Mesenchymal stem cell (in vitro differentiated cells and primary cell): ENCODE data around the gene MPP4. TPM values are rescaled to one million over a fixed set of nuclear protein-coding genes. Genes with fewer than 3 reads are reported as not detected.
A peak's percentile ranks its signal among the peaks of the same experiment; 100 is the strongest.

Source experiments
- DNase-seq: peaks from one replicate; pipeline ENCODE4 v3.0.0-alpha.2; 2013
- H2AFZ ChIP-seq: one replicate; pipeline ENCODE4 v1.6.1; 2013; ENCODE audit warnings: low read depth, mild to moderate bottlenecking, control low read depth, inconsistent platforms, low read length, moderate library complexity
- H2AK5ac ChIP-seq: 2 replicates; pipeline ENCODE4 v1.6.1; 2013; ENCODE audit warnings: low read length, moderate library complexity, mild to moderate bottlenecking, inconsistent platforms; ENCODE audit not compliant: severe bottlenecking
- H2BK120ac ChIP-seq: one replicate; pipeline ENCODE4 v1.6.1; 2013; ENCODE audit warnings: low read depth, mild to moderate bottlenecking, inconsistent platforms, low read length, moderate library complexity
- H2BK12ac ChIP-seq, 2 experiments: one replicate each; pipeline ENCODE4 v1.6.1; 2013; ENCODE audit warnings: inconsistent platforms in 2 of 2, low read length in 2 of 2, mild to moderate bottlenecking in 2 of 2, moderate library complexity in 2 of 2, control low read depth in 1 of 2
- H2BK15ac ChIP-seq: one replicate; pipeline ENCODE4 v1.6.1; 2013; ENCODE audit warnings: mild to moderate bottlenecking, low read depth, inconsistent platforms; ENCODE audit not compliant: poor library complexity, severe bottlenecking
- H2BK5ac ChIP-seq: 2 replicates; pipeline ENCODE4 v1.6.1; 2013; ENCODE audit warnings: low read depth, mild to moderate bottlenecking, low read length, control low read depth, inconsistent platforms; ENCODE audit not compliant: poor library complexity, severe bottlenecking
- H3K14ac ChIP-seq, 2 experiments: one replicate each; pipeline ENCODE4 v1.6.1; 2013; ENCODE audit warnings: inconsistent platforms in 2 of 2, low read length in 2 of 2, control low read depth in 1 of 2, mild to moderate bottlenecking in 1 of 2, moderate library complexity in 1 of 2
- H3K18ac ChIP-seq, 2 experiments: one replicate each; pipeline ENCODE4 v1.6.1; 2013; ENCODE audit warnings: inconsistent platforms in 2 of 2, low read length in 2 of 2, control low read depth in 1 of 2, low read depth in 1 of 2, mild to moderate bottlenecking in 1 of 2
- H3K23ac ChIP-seq, 2 experiments: one replicate each; pipeline ENCODE4 v1.6.1; 2013; ENCODE audit warnings: inconsistent platforms in 2 of 2, low read length in 2 of 2, mild to moderate bottlenecking in 2 of 2, moderate library complexity in 2 of 2, control low read depth in 1 of 2
- H3K27ac ChIP-seq: 2 replicates; pipeline ENCODE4 v1.5.1; 2013; ENCODE audit warnings: mild to moderate bottlenecking, moderate library complexity, low read length, control low read depth, inconsistent platforms; ENCODE audit not compliant: poor library complexity, severe bottlenecking
- H3K27me3 ChIP-seq, 2 experiments: 2 replicates each; pipeline versions ENCODE4 v1.6.1 to v1.7.0; 2013; ENCODE audit warnings: low read length in 2 of 2, mild to moderate bottlenecking in 2 of 2, moderate library complexity in 2 of 2, control low read depth in 1 of 2, inconsistent platforms in 1 of 2; ENCODE audit not compliant: control insufficient read depth in 1 of 2, insufficient read depth in 1 of 2
- H3K36me3 ChIP-seq, 2 experiments: 2 replicates each; pipeline versions ENCODE4 v1.6.1 to v1.7.0; 2013; ENCODE audit warnings: low read length in 2 of 2, control low read depth in 1 of 2, inconsistent platforms in 1 of 2, low read depth in 1 of 2, mild to moderate bottlenecking in 1 of 2; ENCODE audit not compliant: insufficient read depth in 2 of 2, control insufficient read depth in 1 of 2
- H3K4ac ChIP-seq, 2 experiments: one replicate each; pipeline ENCODE4 v1.6.1; 2013; ENCODE audit warnings: inconsistent platforms in 2 of 2, low read length in 2 of 2, mild to moderate bottlenecking in 2 of 2, moderate library complexity in 2 of 2, control low read depth in 1 of 2, low read depth in 1 of 2
- H3K4me1 ChIP-seq: 2 replicates; pipeline ENCODE4 v1.6.1; 2013; ENCODE audit warnings: low read depth, low read length, control low read depth; ENCODE audit not compliant: control insufficient read depth, insufficient read depth
- H3K4me2 ChIP-seq: 2 replicates; pipeline ENCODE4 v1.6.1; 2013; ENCODE audit warnings: low read length, mild to moderate bottlenecking, inconsistent platforms; ENCODE audit not compliant: poor library complexity, severe bottlenecking
- H3K4me3 ChIP-seq, 2 experiments: 2 replicates each; pipeline versions ENCODE4 v1.5.1 to v1.7.0; 2013; ENCODE audit warnings: low read length in 2 of 2, mild to moderate bottlenecking in 2 of 2, control low read depth in 1 of 2, low read depth in 1 of 2; ENCODE audit not compliant: insufficient read depth in 1 of 2
- H3K79me1 ChIP-seq: replicated peaks from 2 replicates; pipeline ENCODE4 v1.6.1; 2013; ENCODE audit warnings: mild to moderate bottlenecking, control low read depth, low read length, inconsistent platforms; ENCODE audit not compliant: poor library complexity, severe bottlenecking
- H3K9ac ChIP-seq: 2 replicates; pipeline ENCODE4 v1.7.0; 2013; ENCODE audit warnings: mild to moderate bottlenecking, low read length, moderate library complexity
- H3K9me3 ChIP-seq: 2 replicates; pipeline ENCODE4 v1.7.0; 2013; ENCODE audit warnings: mild to moderate bottlenecking, low read length; ENCODE audit not compliant: control insufficient read depth
- H4K8ac ChIP-seq: one replicate; pipeline ENCODE4 v1.6.1; 2013; ENCODE audit warnings: inconsistent platforms, mild to moderate bottlenecking, low read length, moderate library complexity
- H4K91ac ChIP-seq: one replicate; pipeline ENCODE4 v1.6.1; 2013; ENCODE audit warnings: mild to moderate bottlenecking, low read length, inconsistent platforms
- WGBS: methylation state at CpG from one replicate; pipeline ENCODE4 v1.1.7; 2013; ENCODE audit warnings: mixed read lengths; 5-methylcytosine and 5-hydroxymethylcytosine counted together
- small RNA-seq: library from polyadenylated mRNA; stranded (forward); fragments of <200 nt; extraction: miRNeasy Mini kit (QIAGEN cat#:217004); gene quantifications from one replicate; pipeline ENCODE3, GENCODE V24; 2013; ENCODE audit warnings: low read depth

Gene MPP4

DNA sequence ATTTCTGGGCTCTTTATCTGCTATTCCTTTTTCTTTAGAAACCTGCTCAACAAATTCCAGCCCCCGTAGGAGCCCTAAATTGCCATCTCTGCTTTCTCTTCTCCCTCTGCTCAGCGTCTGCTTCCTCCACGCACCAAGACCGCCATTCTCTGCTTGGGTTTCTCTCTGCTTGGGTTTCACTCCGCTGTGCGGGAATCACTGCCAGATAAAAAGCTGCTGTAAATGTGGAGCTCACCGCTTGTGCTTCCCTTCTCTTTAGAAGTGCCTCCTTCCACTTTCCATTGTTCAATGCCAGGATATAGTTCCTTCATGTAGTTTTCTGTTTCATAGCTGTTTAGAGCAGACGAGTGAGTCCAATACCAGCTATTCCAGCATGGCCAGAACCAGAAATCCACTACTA is 101.0 kb downstream of the MPP4 start:
- H3K14ac ChIP-seq, result no peak overlapping the region
- no peak overlapping the region for H2AFZ ChIP-seq
- WGBS, result 72% methylated on average over 8 of the region's 8 CpGs
- no peak overlapping the region for H2BK12ac ChIP-seq
- no peak overlapping the region for H2BK15ac ChIP-seq
- H4K8ac ChIP-seq, result no peak overlapping the region
- peaks cover 6% of the 10 kb centered on the region for H3K9me3 ChIP-seq
- no peak overlapping the region for H3K23ac ChIP-seq
- no peaks in the 10 kb centered on the region for H3K79me1 ChIP-seq
- H3K36me3 ChIP-seq, result no peaks in the 10 kb centered on the region
- no peak overlapping the region for H2BK120ac ChIP-seq
- H3K18ac ChIP-seq, result no peak overlapping the region
- no peak overlapping the region for H2AK5ac ChIP-seq
- no peak overlapping the region for H3K27ac ChIP-seq
- peak overlapping the region in 1 of 2 experiments; percentile 29 for H3K4me3 ChIP-seq
- H3K4ac ChIP-seq, result no peak overlapping the region
- H3K4me1 ChIP-seq, result no peaks in the 10 kb centered on the region
- no peak overlapping the region for H2BK5ac ChIP-seq
- DNase-seq, result no peak
- no peak overlapping the region for H4K91ac ChIP-seq
- no peak overlapping the region for H3K4me2 ChIP-seq
- H3K27me3 ChIP-seq, result no peaks in the 10 kb centered on the region
- H3K9ac ChIP-seq, result peak overlapping the region; percentile 2

Small RNA genes within 50 kb of the gene (small RNA-seq; reads per million reads assigned to genes)
- not detected for gene RNU6-651P
